GM19025 (cell line): ENCODE data around the gene PAPSS1.

Experiments
- ATAC-seq: cut with Tn5 transposase; IDR thresholded peaks from one replicate; pipeline ENCODE4 v1.9.1; 2021; ENCODE audit warnings: mild to moderate bottlenecking, low read depth, moderate library complexity; ENCODE audit not compliant: unreplicated experiment

Gene PAPSS1

GRCh38 chr4:107572281-107572680 lies 147.8 kb downstream of the PAPSS1 start:
- ATAC-seq = no peak

GRCh38 chr4:107570952-107571351 lies 149.1 kb downstream of the PAPSS1 start:
- ATAC-seq = no peak

GRCh38 chr4:107564326-107564725 lies 155.7 kb downstream of the PAPSS1 start:
- no peak for ATAC-seq
